Measurements from ENCODE around the gene ETV2. TPM values are rescaled to one million over a fixed set of nuclear protein-coding genes. Genes with fewer than 3 reads are reported as not detected.

ETV2 gene
- total RNA-seq, 1 donor: 0.36 TPM

GRCh38 chr19:35644206-35644986, 2.9 kb downstream of the ETV2 start:
- Histone ChIP-seq H3K79me2 (ENCODE audit: insufficient read depth, low read length) (peaks cover 13% of the 10 kb centered on the region), H3K9me3 (ENCODE audit: low read depth, low read length) (no peaks in the 10 kb centered on the region), H2AFZ (ENCODE audit: low read length) (peak overlapping the region; percentile 97), H3K27me3 (ENCODE audit: insufficient read depth, low read length) (no peaks in the 10 kb centered on the region), H4K20me1 (ENCODE audit: insufficient read depth, low read length) (no peaks in the 10 kb centered on the region), H3K4me2 (ENCODE audit: insufficient read depth, low read length) (peak overlapping the region; percentile 96), H3K27ac (ENCODE audit: low read depth, low read length) (peak overlapping the region; percentile 37), H3K4me3 (ENCODE audit: insufficient read depth, low read length) (peak overlapping the region; percentile 77), H3K4me1 (ENCODE audit: insufficient read depth, low read length) (peaks cover 17% of the 10 kb centered on the region), H3K36me3 (ENCODE audit: insufficient read depth, low read length) (no peaks in the 10 kb centered on the region)
- TF ChIP-seq CTCF (IDR thresholded peaks at IDR 0.05; ENCODE audit: extremely low read depth, low read depth, low read length): no peak
- peak; percentile 99 for DNase-seq (ENCODE audit: insufficient read length, low spot score, missing footprints)

GRCh38 chr19:35644987-35645679, 3.6 kb downstream of the ETV2 start:
- TF ChIP-seq CTCF (IDR thresholded peaks at IDR 0.05; ENCODE audit: extremely low read depth, low read depth, low read length): no peak
- H3K4me3 ChIP-seq (ENCODE audit: insufficient read depth, low read length): peak overlapping the region; percentile 77

GRCh38 chr19:35645680-35646511, 4.4 kb downstream of the ETV2 start:
- H3K27ac ChIP-seq (ENCODE audit: low read depth, low read length): no peak overlapping the region
- H3K4me1 ChIP-seq (ENCODE audit: insufficient read depth, low read length): peaks cover 17% of the 10 kb centered on the region
- peak; percentile 25 for DNase-seq (ENCODE audit: insufficient read length, low spot score, missing footprints)
- H3K9me3 ChIP-seq (ENCODE audit: low read depth, low read length): no peaks in the 10 kb centered on the region
- H2AFZ ChIP-seq (ENCODE audit: low read length): peak overlapping the region; percentile 97
- peaks cover 5% of the 10 kb centered on the region for H4K20me1 ChIP-seq (ENCODE audit: insufficient read depth, low read length)
- no peak overlapping the region for H3K4me2 ChIP-seq (ENCODE audit: insufficient read depth, low read length)
- no peaks in the 10 kb centered on the region for H3K27me3 ChIP-seq (ENCODE audit: insufficient read depth, low read length)
- peaks cover 1% of the 10 kb centered on the region for H3K36me3 ChIP-seq (ENCODE audit: insufficient read depth, low read length)
- no peak for TF ChIP-seq CTCF (IDR thresholded peaks at IDR 0.05; ENCODE audit: extremely low read depth, low read depth, low read length)
- peaks cover 28% of the 10 kb centered on the region for H3K79me2 ChIP-seq (ENCODE audit: insufficient read depth, low read length)
- H3K4me3 ChIP-seq (ENCODE audit: insufficient read depth, low read length): no peak overlapping the region

More at GRCh38 chr19:35644987-35645679, 3.6 kb downstream of the ETV2 start:
- H3K4me2 ChIP-seq (ENCODE audit: insufficient read depth, low read length): peak overlapping the region; percentile 96
- peak overlapping the region; percentile 33 for H3K27ac ChIP-seq (ENCODE audit: low read depth, low read length)
- no peaks in the 10 kb centered on the region for H3K36me3 ChIP-seq (ENCODE audit: insufficient read depth, low read length)
- no peaks in the 10 kb centered on the region for H3K27me3 ChIP-seq (ENCODE audit: insufficient read depth, low read length)
- H3K9me3 ChIP-seq (ENCODE audit: low read depth, low read length): no peaks in the 10 kb centered on the region
- H4K20me1 ChIP-seq (ENCODE audit: insufficient read depth, low read length): no peaks in the 10 kb centered on the region
- peak overlapping the region; percentile 97 for H2AFZ ChIP-seq (ENCODE audit: low read length)
- H3K79me2 ChIP-seq (ENCODE audit: insufficient read depth, low read length): peaks cover 20% of the 10 kb centered on the region
- peaks cover 17% of the 10 kb centered on the region for H3K4me1 ChIP-seq (ENCODE audit: insufficient read depth, low read length)
- DNase-seq (ENCODE audit: insufficient read length, low spot score, missing footprints): peak; percentile 92

Measured in osteoblast (primary cell).